HG02623 (cell line): ENCODE measurements around the gene DNAJC12.
"Not testable (repeated sequence)": the region's sequence is repeated elsewhere in the genome, so short reads cannot be mapped to it uniquely, and the experiment has no call there.

Source experiments
- ATAC-seq: cut with Tn5 transposase; IDR thresholded peaks from one replicate; pipeline ENCODE4 v1.9.1; 2021; ENCODE audit warnings: moderate library complexity; ENCODE audit not compliant: unreplicated experiment

Gene DNAJC12

GRCh38 chr10:67794256-67794655 is 43.7 kb downstream of the DNAJC12 start:
- ATAC-seq = no peak

DNA sequence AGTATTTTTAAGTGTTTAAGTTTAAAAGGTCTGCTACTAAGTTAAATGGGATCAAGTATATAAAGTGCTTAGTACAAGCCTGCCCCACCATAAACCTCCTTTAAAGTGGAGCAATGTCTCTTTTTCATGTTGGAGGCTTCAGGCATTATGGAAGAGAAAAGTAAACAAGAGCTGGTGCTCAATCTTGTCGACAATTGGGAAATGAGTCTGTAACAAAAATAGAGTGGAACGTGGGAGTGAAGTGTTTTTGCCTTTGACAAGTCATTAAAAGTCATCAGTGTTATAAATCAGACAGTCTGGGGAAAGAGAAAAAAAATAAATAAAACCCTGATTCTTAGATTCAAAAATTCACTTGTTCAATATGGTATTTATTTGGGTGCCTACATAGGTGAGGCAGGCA is 44.7 kb downstream of the DNAJC12 start:
- no peak for ATAC-seq

DNA sequence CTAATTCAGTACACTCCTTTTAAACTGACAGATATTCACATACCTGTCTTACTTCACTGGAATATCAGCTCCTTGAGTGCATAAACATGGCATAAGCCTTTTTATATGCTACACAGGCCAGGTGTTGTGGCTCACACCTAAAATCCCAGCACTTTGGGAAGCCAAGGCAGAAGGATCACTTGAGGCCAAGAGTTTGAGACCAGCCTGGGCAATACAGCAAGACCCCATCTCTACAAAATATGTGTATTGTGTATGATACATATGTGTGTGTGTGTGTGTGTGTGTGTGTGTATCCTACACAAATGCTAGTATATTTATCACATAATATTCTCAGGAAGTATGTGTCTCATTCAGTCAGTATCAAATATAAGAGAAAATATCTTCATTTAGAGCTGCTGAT is 45.3 kb downstream of the DNAJC12 start:
- ATAC-seq = no peak

- ATAC-seq = no peak
These were observed 47.2 kb downstream of the DNAJC12 start for GRCh38 chr10:67790534-67791408.

- ATAC-seq = no peak
These were observed 48.2 kb downstream of the DNAJC12 start for GRCh38 chr10:67789769-67790168.

DNA sequence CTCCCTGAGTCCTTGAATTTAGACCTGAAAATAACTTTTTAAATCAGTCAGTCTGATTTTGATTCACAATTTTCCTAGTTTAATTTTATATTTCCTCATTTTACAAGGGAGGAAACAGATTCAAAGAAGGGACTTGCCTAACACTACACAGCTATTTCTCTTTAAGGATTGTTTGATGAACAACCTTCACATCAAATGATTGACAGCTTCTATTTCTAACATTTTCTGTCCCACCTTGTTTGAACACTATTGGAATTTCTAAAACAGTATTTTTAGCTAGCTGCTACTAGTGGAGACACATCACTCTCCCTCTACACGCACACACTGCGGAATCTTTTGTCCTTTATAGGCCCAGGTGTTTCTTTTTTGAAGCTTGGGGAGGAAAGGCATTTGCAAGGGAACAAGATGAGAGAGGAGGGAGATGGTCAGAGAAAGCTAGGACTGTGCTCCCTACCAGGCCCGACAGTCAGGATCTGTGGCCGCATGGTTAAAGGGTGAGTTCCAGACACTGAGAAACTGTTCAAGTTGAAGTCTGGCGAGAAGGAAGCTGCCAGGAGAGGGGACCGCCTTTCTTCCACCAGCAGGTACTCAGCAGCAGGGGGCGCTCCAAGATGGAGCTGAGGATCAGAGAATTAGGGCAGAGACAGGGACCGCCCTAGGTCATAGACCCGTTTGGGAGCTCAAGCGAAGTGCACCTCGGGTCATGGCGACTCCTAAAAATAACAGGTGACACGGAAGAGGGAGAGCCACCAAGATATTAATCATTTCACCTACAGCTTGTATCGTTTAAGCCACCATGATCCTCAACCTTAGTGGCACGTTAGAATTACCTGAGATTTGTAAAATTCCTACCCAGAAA is 49.7 kb downstream of the DNAJC12 start:
- peak; percentile 63 for ATAC-seq

DNA sequence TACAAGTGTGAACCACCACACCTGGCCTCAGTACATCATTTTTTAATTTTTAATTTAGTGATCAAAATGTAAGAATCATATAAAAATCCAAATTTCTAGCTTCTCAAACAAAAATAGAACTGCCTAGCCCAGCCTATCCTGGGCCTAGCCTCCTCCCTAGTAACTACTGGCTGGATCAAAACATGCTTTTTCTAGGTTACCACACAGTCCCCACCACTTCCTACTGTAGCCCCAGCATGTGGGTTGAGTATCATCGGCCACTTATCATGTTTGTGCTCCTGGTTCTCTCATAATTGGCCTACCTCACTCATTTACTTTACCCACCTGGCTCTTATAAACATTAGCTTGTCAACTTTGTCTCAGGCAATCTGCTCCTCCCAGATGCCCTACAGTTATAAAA is 52.9 kb downstream of the DNAJC12 start:
- ATAC-seq = no peak

DNA sequence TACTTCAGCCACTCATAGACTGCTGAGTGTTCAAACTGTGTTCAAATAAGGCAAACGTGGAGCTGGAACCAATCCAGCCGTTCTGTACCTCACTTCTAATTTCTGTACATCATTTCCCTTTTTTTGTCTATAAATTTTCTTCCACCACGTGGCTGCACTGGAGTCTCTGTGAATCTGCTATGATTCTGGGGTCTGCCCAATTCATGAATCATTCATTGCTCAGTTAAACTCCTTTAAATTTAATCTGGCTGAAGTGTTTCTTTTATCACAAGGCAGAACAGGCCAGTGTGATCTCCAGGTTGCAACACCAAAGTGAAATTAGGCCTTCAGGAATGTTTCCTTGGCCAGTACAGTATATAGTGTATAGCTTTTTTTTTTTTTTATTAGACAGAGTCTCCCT is 53.5 kb downstream of the DNAJC12 start:
- no peak for ATAC-seq

DNA sequence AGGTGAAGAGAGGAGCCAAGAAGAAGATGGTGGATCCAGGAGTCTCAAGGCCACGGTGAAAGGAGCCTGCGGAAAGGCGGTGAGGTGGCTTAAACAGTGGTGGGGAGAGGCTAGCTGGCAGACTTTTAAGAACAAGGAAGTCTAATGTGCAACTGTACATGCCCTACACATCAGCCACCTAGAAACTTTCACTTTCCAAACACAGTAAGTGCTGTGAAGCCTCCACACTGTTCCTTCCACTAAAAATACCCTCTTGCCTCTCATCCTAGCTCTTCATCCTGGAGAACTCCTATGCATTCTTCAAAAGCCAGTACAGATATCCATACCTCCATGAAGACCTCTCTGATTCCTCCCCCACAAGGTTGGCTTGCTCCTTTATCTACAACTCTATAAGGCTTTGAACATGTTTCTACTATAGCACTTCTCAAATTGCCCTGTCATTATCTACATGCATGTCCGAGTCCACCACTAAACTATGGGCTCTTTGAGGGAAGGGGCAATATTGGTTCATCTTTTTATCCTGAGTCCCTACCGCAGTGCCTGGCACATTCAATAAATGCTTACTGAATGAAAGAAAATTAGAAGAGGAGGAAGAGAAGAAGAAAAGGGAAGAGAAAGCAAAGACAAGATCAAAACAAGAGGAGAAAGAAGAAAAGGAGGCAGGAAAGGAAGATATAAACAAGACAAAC is 54.2 kb downstream of the DNAJC12 start:
- peak; percentile 38 for ATAC-seq

- ATAC-seq = no peak
These were observed 55.5 kb downstream of the DNAJC12 start for GRCh38 chr10:67782530-67782929.

- peak; percentile 82 for ATAC-seq
These were observed 57.0 kb downstream of the DNAJC12 start for GRCh38 chr10:67780759-67781538.

- ATAC-seq = not testable (repeated sequence)
These were observed 57.8 kb downstream of the DNAJC12 start for GRCh38 chr10:67780204-67780621.

GRCh38 chr10:67779465-67780203 is 58.4 kb downstream of the DNAJC12 start:
- peak; percentile 23 for ATAC-seq

- no peak for ATAC-seq
These were observed 61.6 kb downstream of the DNAJC12 start for GRCh38 chr10:67776371-67776770.

DNA sequence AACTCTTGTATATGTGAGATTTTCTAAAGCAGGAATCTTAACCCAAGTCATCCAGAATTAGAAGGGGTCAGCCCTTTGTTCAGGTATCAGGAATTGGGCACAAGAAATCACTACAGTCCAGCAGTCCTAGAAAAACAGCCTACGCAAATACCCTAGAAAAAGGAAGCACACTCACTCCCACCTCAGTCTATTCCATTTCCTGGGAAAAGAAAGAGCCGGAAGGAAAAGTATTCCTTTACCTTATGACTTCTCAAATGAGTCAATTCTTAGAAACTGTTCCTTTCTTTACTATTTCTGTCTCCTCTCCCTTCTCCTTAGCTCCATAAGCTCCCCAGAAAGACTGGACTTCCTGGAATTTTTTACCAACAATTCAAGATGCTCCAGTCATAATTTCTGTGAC is 62.7 kb downstream of the DNAJC12 start:
- ATAC-seq = no peak

GRCh38 chr10:67772894-67773511 is 65.0 kb downstream of the DNAJC12 start:
- peak; percentile 95 for ATAC-seq

DNA sequence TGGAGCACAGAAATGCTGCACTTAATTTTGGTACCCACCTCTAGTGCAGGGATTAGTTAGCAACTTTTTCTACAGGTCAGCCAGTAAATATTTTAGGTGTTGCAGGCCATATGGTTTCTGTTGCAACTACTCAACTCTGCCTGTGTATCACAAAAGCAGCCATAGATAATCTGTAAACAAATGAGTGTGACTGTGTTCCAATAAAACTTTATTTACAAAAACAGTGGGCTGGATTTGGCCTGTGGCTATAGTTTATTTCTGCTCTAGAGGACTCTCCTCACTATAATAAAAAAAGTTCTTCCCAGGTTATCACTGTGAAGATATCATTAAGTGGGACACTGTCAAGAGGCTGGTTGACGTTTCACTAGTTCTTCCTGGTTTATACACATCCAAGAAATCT is 65.8 kb downstream of the DNAJC12 start:
- ATAC-seq = no peak

DNA sequence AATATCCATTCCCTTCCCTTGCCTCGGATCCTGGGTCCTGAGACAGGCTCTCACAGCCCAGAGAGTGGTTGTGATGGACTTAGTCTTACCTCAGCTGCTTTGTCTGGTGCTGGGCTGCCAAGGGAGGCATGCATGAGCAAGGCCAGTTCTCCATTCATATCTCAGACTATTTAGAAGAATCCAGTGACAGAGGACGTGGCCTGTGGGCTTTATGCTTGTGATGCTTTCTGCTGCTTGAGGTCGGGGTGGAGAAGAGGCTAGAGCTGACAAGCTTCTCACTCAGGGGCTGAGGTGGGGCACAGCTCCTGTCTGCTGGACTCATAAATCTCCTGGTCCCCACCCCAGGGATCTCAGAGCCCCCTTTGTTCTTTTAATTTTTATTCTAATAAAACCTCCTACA is 66.8 kb downstream of the DNAJC12 start:
- peak; percentile 4 for ATAC-seq

- ATAC-seq = peak; percentile 70
These were observed 67.5 kb downstream of the DNAJC12 start for GRCh38 chr10:67770537-67770936.
